GM12875 (cell line): ENCODE results near the gene TAPT1.

Experiments used
- H3K4me3 ChIP-seq: one replicate; pipeline ENCODE4 v1.5.1; 2011; ENCODE audit warnings: low read depth, low read length, control low read depth
- CTCF ChIP-seq: IDR thresholded peaks from 2 replicates; pipeline ENCODE4 v1.5.1; 2011; ENCODE audit warnings: low read depth, mild to moderate bottlenecking, control low read depth, inconsistent platforms, low read length, moderate library complexity, borderline replicate concordance; ENCODE audit not compliant: insufficient read depth

Gene TAPT1

GRCh38 chr4:16226816-16227461 lies 668 bp upstream of the TAPT1 start:
- no peak for TF ChIP-seq CTCF

GRCh38 chr4:16225167-16225862 lies 956 bp downstream of the TAPT1 start:
- peak overlapping the region; percentile 86 for H3K4me3 ChIP-seq
- no peak for TF ChIP-seq CTCF

More at GRCh38 chr4:16226816-16227461, 668 bp upstream of the TAPT1 start:
- H3K4me3 ChIP-seq: peak overlapping the region; percentile 86

DNA sequence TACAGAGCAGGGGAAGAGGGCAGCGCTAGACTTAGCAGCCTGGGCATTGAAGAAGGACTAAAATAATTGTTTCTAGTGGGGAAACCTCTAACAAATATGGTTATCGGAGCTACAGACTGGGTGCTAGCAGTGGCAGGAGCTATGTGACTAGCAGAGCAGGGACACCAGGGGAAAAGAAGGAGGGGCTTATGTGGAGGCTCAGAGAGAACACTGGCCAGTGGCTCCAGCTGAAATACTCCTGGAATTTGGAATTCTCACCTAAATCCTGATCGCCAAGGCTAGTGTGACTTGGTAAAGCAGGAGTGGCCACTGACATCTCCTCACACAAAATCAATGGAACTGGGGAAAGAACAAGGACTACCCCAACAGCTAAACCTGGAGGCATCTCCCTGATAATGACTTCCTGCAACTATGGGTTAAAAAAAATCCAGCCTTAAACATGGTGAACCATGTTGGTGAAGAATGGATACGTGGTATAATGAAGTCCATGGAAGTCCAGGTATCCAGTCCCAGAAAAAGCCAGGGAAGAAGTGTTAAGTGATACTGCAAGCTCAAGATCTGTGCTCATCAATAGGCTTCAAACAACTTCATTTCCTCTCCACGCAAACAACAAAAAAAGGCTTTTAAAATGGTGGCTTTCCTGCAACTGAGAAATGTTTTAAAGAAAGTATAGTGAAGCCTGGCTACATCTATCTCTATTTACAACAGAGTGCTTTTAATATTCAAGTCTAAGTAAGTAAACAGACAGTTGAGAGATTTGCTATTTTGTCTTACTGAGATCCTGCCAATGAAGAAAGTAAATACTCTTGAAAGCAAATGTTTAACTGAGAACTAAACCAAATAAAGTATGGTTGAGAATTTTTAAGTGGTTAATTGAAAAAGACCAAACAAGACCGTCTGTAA lies 1.8 kb downstream of the TAPT1 start:
- TF ChIP-seq CTCF: no peak
- H3K4me3 ChIP-seq: peak overlapping the region; percentile 86

DNA sequence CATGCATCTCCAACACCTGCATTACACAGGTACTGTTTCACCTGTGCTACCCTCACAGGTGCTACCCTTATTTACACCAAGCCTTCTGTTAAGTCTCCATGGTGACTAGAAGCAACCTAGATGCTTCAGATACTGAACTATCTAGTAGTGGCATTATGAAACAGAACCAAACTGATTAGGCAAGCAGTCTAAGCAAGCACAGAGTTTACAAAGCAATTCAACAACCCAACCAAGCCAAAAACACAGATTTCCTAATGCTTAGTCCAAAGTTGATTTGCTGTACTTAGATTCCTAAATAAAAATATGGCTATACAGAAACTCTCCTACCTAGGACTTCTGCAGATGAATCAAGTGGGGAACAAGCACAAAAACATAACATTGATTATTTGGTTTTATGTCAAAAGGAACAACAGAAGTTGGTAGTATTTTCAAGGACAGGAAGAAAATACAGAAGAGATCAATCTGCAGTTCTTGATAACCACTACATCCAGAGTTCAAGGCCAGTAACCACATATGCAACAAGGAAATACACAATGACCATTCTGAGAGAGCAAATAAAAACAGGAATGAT lies 3.2 kb downstream of the TAPT1 start:
- no peak overlapping the region for H3K4me3 ChIP-seq

GRCh38 chr4:16218950-16219349 lies 7.3 kb downstream of the TAPT1 start:
- TF ChIP-seq CTCF: no peak
- H3K4me3 ChIP-seq: no peak overlapping the region

More for the DNA sequence above, 3.2 kb downstream of the TAPT1 start:
- no peak for TF ChIP-seq CTCF

- no peak overlapping the region for H3K4me3 ChIP-seq
- no peak for TF ChIP-seq CTCF
Measured at GRCh38 chr4:16217300-16218051, 8.8 kb downstream of the TAPT1 start.
